Measurements from ENCODE around the gene CA7.

Gene CA7

DNA sequence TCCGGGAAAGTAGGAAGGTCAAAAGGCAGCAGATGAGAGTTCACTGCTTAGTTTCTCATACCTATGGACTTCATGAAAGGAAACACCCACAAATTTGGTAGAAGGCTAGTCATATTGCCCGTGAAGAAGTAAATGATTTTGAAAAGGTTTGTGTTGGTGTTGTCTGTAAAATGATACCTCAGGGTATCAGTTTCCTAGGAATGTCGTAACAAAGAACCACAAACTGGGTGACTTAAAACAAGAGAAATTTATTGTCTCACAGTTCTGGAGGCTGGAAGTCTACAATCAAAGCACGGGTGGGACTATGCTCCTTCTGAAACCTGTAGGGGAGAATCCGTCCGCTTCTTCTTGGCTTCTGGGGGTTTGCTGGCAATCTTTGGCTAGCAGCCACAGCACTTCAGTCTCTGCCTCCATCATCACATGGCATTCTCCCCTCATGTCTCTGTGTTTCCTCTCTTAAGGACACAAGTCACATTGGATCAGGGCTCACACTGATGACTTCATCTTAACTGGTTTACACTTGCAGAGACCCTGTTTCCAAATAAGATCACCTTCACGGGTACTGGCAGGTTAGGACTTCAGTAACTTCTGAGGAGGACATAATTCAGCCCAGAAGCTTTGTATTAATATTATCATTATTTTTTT lies 11.4 kb upstream of the CA7 start:
- Histone ChIP-seq H3K36me3 (replicated peaks; ENCODE audit: insufficient read depth, low read length) (no peaks in the 10 kb centered on the region; the same call in 1 of the 2 replicates), H3K27ac (ENCODE audit: low read length) (no peak overlapping the region), H3K4me2 (ENCODE audit: low read depth, low read length) (no peak overlapping the region), H3F3A (ENCODE audit: insufficient read depth, low read length) (no peaks in the 10 kb centered on the region), H3K27me3 (replicated peaks; ENCODE audit: insufficient read depth, low read length) (no peaks in the 10 kb centered on the region), H2AFZ (ENCODE audit: low read length) (no peak overlapping the region), H3K9ac (ENCODE audit: low read length) (no peak overlapping the region), H3K9me3 (replicated peaks; ENCODE audit: insufficient read depth, low read length) (no peaks in the 10 kb centered on the region), H3K4me3 (ENCODE audit: low read length) (no peak overlapping the region), H3K79me2 (ENCODE audit: low read length) (peaks cover 29% of the 10 kb centered on the region), H3K9me2 (replicated peaks; ENCODE audit: insufficient read depth, low read length) (no peaks in the 10 kb centered on the region), H4K20me1 (ENCODE audit: insufficient read depth, low read length) (no peaks in the 10 kb centered on the region), H3K4me1 (ENCODE audit: low read length) (peaks cover 5% of the 10 kb centered on the region; the same call in 1 of the 2 replicates)
- DNase-seq, result no peak
- TF ChIP-seq EZH2phosphoT487 (IDR thresholded peaks at IDR 0.05; ENCODE audit: low read length) (no peak), CTCF (IDR thresholded peaks at IDR 0.05; ENCODE audit: low read length) (no peak), EZH2 (optimal IDR thresholded peaks at IDR 0.05; ENCODE audit: low read depth, low read length) (no peak)

- TF ChIP-seq CTCF (IDR thresholded peaks at IDR 0.05; ENCODE audit: low read length), result no peak
- no peak for TF ChIP-seq EZH2phosphoT487 (IDR thresholded peaks at IDR 0.05; ENCODE audit: low read length)
- TF ChIP-seq EZH2 (optimal IDR thresholded peaks at IDR 0.05; ENCODE audit: low read depth, low read length), result no peak
- Histone ChIP-seq H3K27ac (ENCODE audit: low read length) (no peak overlapping the region), H3K9ac (ENCODE audit: low read length) (no peak overlapping the region), H3F3A (ENCODE audit: insufficient read depth, low read length) (no peaks in the 10 kb centered on the region), H4K20me1 (ENCODE audit: insufficient read depth, low read length) (no peaks in the 10 kb centered on the region), H3K9me3 (replicated peaks; ENCODE audit: insufficient read depth, low read length) (no peaks in the 10 kb centered on the region), H2AFZ (ENCODE audit: low read length) (no peak overlapping the region), H3K36me3 (replicated peaks; ENCODE audit: insufficient read depth, low read length) (no peaks in the 10 kb centered on the region), H3K4me2 (ENCODE audit: low read depth, low read length) (no peak overlapping the region), H3K9me2 (replicated peaks; ENCODE audit: insufficient read depth, low read length) (no peaks in the 10 kb centered on the region), H3K4me3 (ENCODE audit: low read length) (no peak overlapping the region), H3K79me2 (ENCODE audit: low read length) (peaks cover 9% of the 10 kb centered on the region), H3K4me1 (ENCODE audit: low read length) (peaks cover 1% of the 10 kb centered on the region; the same call in 1 of the 2 replicates), H3K27me3 (replicated peaks; ENCODE audit: insufficient read depth, low read length) (no peaks in the 10 kb centered on the region)
- DNase-seq, result no peak
These were observed 9.5 kb upstream of the CA7 start for GRCh38 chr16:66834746-66835145.

- Histone ChIP-seq H3K9me2 (replicated peaks; ENCODE audit: insufficient read depth, low read length) (no peaks in the 10 kb centered on the region), H4K20me1 (ENCODE audit: insufficient read depth, low read length) (no peaks in the 10 kb centered on the region), H3K4me1 (ENCODE audit: low read length) (no peaks in the 10 kb centered on the region), H3K27ac (ENCODE audit: low read length) (no peak overlapping the region), H3K27me3 (replicated peaks; ENCODE audit: insufficient read depth, low read length) (no peaks in the 10 kb centered on the region), H3K4me2 (ENCODE audit: low read depth, low read length) (no peak overlapping the region), H3K36me3 (replicated peaks; ENCODE audit: insufficient read depth, low read length) (no peaks in the 10 kb centered on the region), H3K9me3 (replicated peaks; ENCODE audit: insufficient read depth, low read length) (no peaks in the 10 kb centered on the region), H3K4me3 (ENCODE audit: low read length) (no peak overlapping the region), H3K79me2 (ENCODE audit: low read length) (no peaks in the 10 kb centered on the region), H3F3A (ENCODE audit: insufficient read depth, low read length) (no peaks in the 10 kb centered on the region), H2AFZ (ENCODE audit: low read length) (no peak overlapping the region), H3K9ac (ENCODE audit: low read length) (no peak overlapping the region)
- DNase-seq, result no peak
- no peak for TF ChIP-seq EZH2 (optimal IDR thresholded peaks at IDR 0.05; ENCODE audit: low read depth, low read length)
- no peak for TF ChIP-seq EZH2phosphoT487 (IDR thresholded peaks at IDR 0.05; ENCODE audit: low read length)
- no peak for TF ChIP-seq CTCF (IDR thresholded peaks at IDR 0.05; ENCODE audit: low read length)
These were observed 3.3 kb upstream of the CA7 start for GRCh38 chr16:66840883-66841282.
